ENCODE measurements around the gene CTBP2.

- TF ChIP-seq PKNOX1 (IDR thresholded peaks at IDR 0.05) (no peak), FOXA1 (IDR thresholded peaks at IDR 0.05) (no peak), ARNT (IDR thresholded peaks at IDR 0.05) (no peak), SP1 (IDR thresholded peaks at IDR 0.05) (no peak), ELF4 (IDR thresholded peaks at IDR 0.05) (no peak), L3MBTL2 (conservative IDR thresholded peaks at IDR 0.05) (no peak), HDGF (IDR thresholded peaks at IDR 0.05; ENCODE audit: borderline replicate concordance) (no peak), ZNF384 (IDR thresholded peaks at IDR 0.05) (no peak), BHLHE40 (IDR thresholded peaks at IDR 0.05; ENCODE audit: borderline replicate concordance) (no peak), NFRKB (IDR thresholded peaks at IDR 0.05) (no peak), FOXM1 (IDR thresholded peaks at IDR 0.05; ENCODE audit: borderline replicate concordance) (no peak), TARDBP (IDR thresholded peaks at IDR 0.05) (no peak), FOXK2 (IDR thresholded peaks at IDR 0.05) (no peak)
Measured at GRCh38 chr10:125076891-125077541, 83.3 kb downstream of the CTBP2 start.
